Nucleus accumbens (tissue), 56 donors: ENCODE results near the gene ISL2.

Experiments
- DNase-seq, 56 donors: peaks; one replicate each; lab custom pipeline; 2025; lab: John Stamatoyannopoulos, UW

Gene ISL2

GRCh38 chr15:76368122-76368621, 31.6 kb downstream of the ISL2 start:
- peak in 2 of 56 donors; percentile 1 to 4 for DNase-seq

GRCh38 chr15:76376029-76376428, 39.5 kb downstream of the ISL2 start:
- no peak for DNase-seq

- no peak for DNase-seq
Measured at GRCh38 chr15:76376816-76377215, 40.2 kb downstream of the ISL2 start.

- DNase-seq: no peak
Measured at GRCh38 chr15:76377217-76377616, 40.6 kb downstream of the ISL2 start.

GRCh38 chr15:76377751-76378150, 41.2 kb downstream of the ISL2 start:
- DNase-seq: no peak

GRCh38 chr15:76378691-76379090, 42.1 kb downstream of the ISL2 start:
- no peak for DNase-seq

- DNase-seq: no peak
Measured at GRCh38 chr15:76380249-76380648, 43.7 kb downstream of the ISL2 start.

GRCh38 chr15:76381366-76381765, 44.8 kb downstream of the ISL2 start:
- DNase-seq: no peak

GRCh38 chr15:76382987-76383728, 46.6 kb downstream of the ISL2 start:
- DNase-seq: no peak

GRCh38 chr15:76384409-76384808, 47.8 kb downstream of the ISL2 start:
- no peak for DNase-seq

GRCh38 chr15:76386178-76386577, 49.6 kb downstream of the ISL2 start:
- DNase-seq: no peak

GRCh38 chr15:76386926-76387325, 50.4 kb downstream of the ISL2 start:
- no peak for DNase-seq

- DNase-seq: no peak
Measured at GRCh38 chr15:76390571-76390970, 54.0 kb downstream of the ISL2 start.

GRCh38 chr15:76391309-76391708, 54.7 kb downstream of the ISL2 start:
- DNase-seq: no peak

GRCh38 chr15:76391847-76392246, 55.3 kb downstream of the ISL2 start:
- DNase-seq: no peak
